ENCODE results near the gene TEF. TPM values are rescaled to one million over a fixed set of nuclear protein-coding genes. Genes with fewer than 3 reads are reported as not detected.
"Not testable (repeated sequence)": the region's sequence is repeated elsewhere in the genome, so short reads cannot be mapped to it uniquely, and the experiment has no call there.

The TEF gene
- total RNA-seq, 1 donor from 2014 or later: 12.5 TPM

GRCh38 chr22:41411021-41411851, 29.5 kb downstream of the TEF start:
- no peaks in the 10 kb centered on the region for H3K36me3 ChIP-seq (ENCODE audit: control insufficient read depth in 3 of 3, insufficient read depth in 3 of 3, low read length in 3 of 3)
- peaks cover 52 to 59% (median 52%) of the 10 kb centered on the region in 3 donors for H3K4me1 ChIP-seq (ENCODE audit: control insufficient read depth in 3 of 3, insufficient read depth in 3 of 3, low read length in 3 of 3)
- peak overlapping the region; percentile 80 for H3K27ac ChIP-seq (ENCODE audit: low read depth, low read length)
- peak overlapping the region; percentile 34 to 70 (median 66) for H3K9ac ChIP-seq (ENCODE audit: low read depth in 1 of 3, low read length in 3 of 3)
- peak overlapping the region in 2 of 3 donors; percentile 29 to 49 for H3K4me3 ChIP-seq (ENCODE audit: low read length in 3 of 3)
- H3K27me3 ChIP-seq (ENCODE audit: control insufficient read depth in 3 of 3, insufficient read depth in 3 of 3, low read length in 3 of 3): no peaks in the 10 kb centered on the region
- no peaks in the 10 kb centered on the region for H3K9me3 ChIP-seq (ENCODE audit: control insufficient read depth in 3 of 3, low read length in 3 of 3)

- peak overlapping the region; percentile 49 to 90 (median 49) for H3K4me3 ChIP-seq (ENCODE audit: low read length in 3 of 3)
- peaks cover 54 to 65% (median 59%) of the 10 kb centered on the region in 3 donors for H3K4me1 ChIP-seq (ENCODE audit: control insufficient read depth in 3 of 3, insufficient read depth in 3 of 3, low read length in 3 of 3)
- H3K27ac ChIP-seq (ENCODE audit: low read depth, low read length): peak overlapping the region; percentile 99
These were observed 33.8 kb downstream of the TEF start for GRCh38 chr22:41415554-41415953.

GRCh38 chr22:41417622-41418390, 36.1 kb downstream of the TEF start:
- H3K9me3 ChIP-seq (ENCODE audit: control insufficient read depth in 3 of 3, low read length in 3 of 3): no peaks in the 10 kb centered on the region
- H3K4me3 ChIP-seq (ENCODE audit: low read length in 3 of 3): peak overlapping the region; percentile 10 to 60 (median 43)
- H3K27me3 ChIP-seq (ENCODE audit: control insufficient read depth in 3 of 3, insufficient read depth in 3 of 3, low read length in 3 of 3): no peaks in the 10 kb centered on the region
- peaks cover 32 to 48% (median 39%) of the 10 kb centered on the region in 3 donors for H3K4me1 ChIP-seq (ENCODE audit: control insufficient read depth in 3 of 3, insufficient read depth in 3 of 3, low read length in 3 of 3)
- peak overlapping the region; percentile 24 to 81 (median 52) for H3K9ac ChIP-seq (ENCODE audit: low read depth in 1 of 3, low read length in 3 of 3)
- peak overlapping the region; percentile 71 for H3K27ac ChIP-seq (ENCODE audit: low read depth, low read length)
- H3K36me3 ChIP-seq (ENCODE audit: control insufficient read depth in 3 of 3, insufficient read depth in 3 of 3, low read length in 3 of 3): peaks cover 0 to 1% (median under 1%) of the 10 kb centered on the region in 3 donors

More at GRCh38 chr22:41415554-41415953, 33.8 kb downstream of the TEF start:
- H3K9ac ChIP-seq (ENCODE audit: low read depth in 1 of 3, low read length in 3 of 3): peak overlapping the region; percentile 48 to 99 (median 57)
- H3K36me3 ChIP-seq (ENCODE audit: control insufficient read depth in 3 of 3, insufficient read depth in 3 of 3, low read length in 3 of 3): no peaks in the 10 kb centered on the region
- no peaks in the 10 kb centered on the region for H3K9me3 ChIP-seq (ENCODE audit: control insufficient read depth in 3 of 3, low read length in 3 of 3)
- no peaks in the 10 kb centered on the region for H3K27me3 ChIP-seq (ENCODE audit: control insufficient read depth in 3 of 3, insufficient read depth in 3 of 3, low read length in 3 of 3)

GRCh38 chr22:41418717-41419116, 37.0 kb downstream of the TEF start:
- peaks cover 0 to 6% (median 2%) of the 10 kb centered on the region in 3 donors for H3K36me3 ChIP-seq (ENCODE audit: control insufficient read depth in 3 of 3, insufficient read depth in 3 of 3, low read length in 3 of 3)
- H3K27me3 ChIP-seq (ENCODE audit: control insufficient read depth in 3 of 3, insufficient read depth in 3 of 3, low read length in 3 of 3): no peaks in the 10 kb centered on the region
- H3K4me1 ChIP-seq (ENCODE audit: control insufficient read depth in 3 of 3, insufficient read depth in 3 of 3, low read length in 3 of 3): peaks cover 31 to 44% (median 36%) of the 10 kb centered on the region in 3 donors
- H3K27ac ChIP-seq (ENCODE audit: low read depth, low read length): peak overlapping the region; percentile 71
- peak overlapping the region; percentile 5 to 81 (median 52) for H3K9ac ChIP-seq (ENCODE audit: low read depth in 1 of 3, low read length in 3 of 3)
- H3K4me3 ChIP-seq (ENCODE audit: low read length in 3 of 3): no peak overlapping the region
- H3K9me3 ChIP-seq (ENCODE audit: control insufficient read depth in 3 of 3, low read length in 3 of 3): no peaks in the 10 kb centered on the region

GRCh38 chr22:41425660-41426365, 44.1 kb downstream of the TEF start:
- peak overlapping the region; percentile 19 for H3K27ac ChIP-seq (ENCODE audit: low read depth, low read length)
- H3K4me1 ChIP-seq (ENCODE audit: control insufficient read depth in 3 of 3, insufficient read depth in 3 of 3, low read length in 3 of 3): peaks cover 14 to 30% (median 22%) of the 10 kb centered on the region in 3 donors
- H3K9me3 ChIP-seq (ENCODE audit: control insufficient read depth in 3 of 3, low read length in 3 of 3): no peaks in the 10 kb centered on the region
- peak overlapping the region in 2 of 3 donors; percentile 20 to 33 for H3K9ac ChIP-seq (ENCODE audit: low read depth in 1 of 3, low read length in 3 of 3)
- no peaks in the 10 kb centered on the region for H3K27me3 ChIP-seq (ENCODE audit: control insufficient read depth in 3 of 3, insufficient read depth in 3 of 3, low read length in 3 of 3)
- H3K36me3 ChIP-seq (ENCODE audit: control insufficient read depth in 3 of 3, insufficient read depth in 3 of 3, low read length in 3 of 3): peaks cover 4 to 26% (median 7%) of the 10 kb centered on the region in 3 donors
- no peak overlapping the region for H3K4me3 ChIP-seq (ENCODE audit: low read length in 3 of 3)

- Histone ChIP-seq H3K27me3 (ENCODE audit: control insufficient read depth in 3 of 3, insufficient read depth in 3 of 3, low read length in 3 of 3) (no peaks in the 10 kb centered on the region), H3K27ac (ENCODE audit: low read depth, low read length) (peak overlapping the region; percentile 50), H3K36me3 (ENCODE audit: control insufficient read depth in 3 of 3, insufficient read depth in 3 of 3, low read length in 3 of 3) (peaks cover 2 to 20% (median 3%) of the 10 kb centered on the region in 3 donors), H3K4me1 (ENCODE audit: control insufficient read depth in 3 of 3, insufficient read depth in 3 of 3, low read length in 3 of 3) (peaks cover 22 to 36% (median 35%) of the 10 kb centered on the region in 3 donors), H3K9ac (ENCODE audit: low read depth in 1 of 3, low read length in 3 of 3) (peak overlapping the region in 2 of 3 donors; percentile 22 to 64), H3K9me3 (ENCODE audit: control insufficient read depth in 3 of 3, low read length in 3 of 3) (no peaks in the 10 kb centered on the region), H3K4me3 (ENCODE audit: low read length in 3 of 3) (peak overlapping the region in 1 of 3 donors; percentile 41)
These were observed 47.6 kb downstream of the TEF start for GRCh38 chr22:41429232-41429950.

- peaks cover 27 to 41% (median 40%) of the 10 kb centered on the region in 3 donors for H3K4me1 ChIP-seq (ENCODE audit: control insufficient read depth in 3 of 3, insufficient read depth in 3 of 3, low read length in 3 of 3)
- H3K27me3 ChIP-seq (ENCODE audit: control insufficient read depth in 3 of 3, insufficient read depth in 3 of 3, low read length in 3 of 3): no peaks in the 10 kb centered on the region
- peak overlapping the region in 1 of 3 donors; percentile 64 for H3K9ac ChIP-seq (ENCODE audit: low read depth in 1 of 3, low read length in 3 of 3)
- H3K4me3 ChIP-seq (ENCODE audit: low read length in 3 of 3): no peak overlapping the region
- H3K36me3 ChIP-seq (ENCODE audit: control insufficient read depth in 3 of 3, insufficient read depth in 3 of 3, low read length in 3 of 3): peaks cover 5 to 22% (median 7%) of the 10 kb centered on the region in 3 donors
- H3K27ac ChIP-seq (ENCODE audit: low read depth, low read length): peak overlapping the region; percentile 50
- no peaks in the 10 kb centered on the region for H3K9me3 ChIP-seq (ENCODE audit: control insufficient read depth in 3 of 3, low read length in 3 of 3)
These were observed 48.2 kb downstream of the TEF start for GRCh38 chr22:41429951-41430332.

- H3K9ac ChIP-seq (ENCODE audit: low read depth in 1 of 3, low read length in 3 of 3): no peak overlapping the region
- H3K4me3 ChIP-seq (ENCODE audit: low read length in 3 of 3): no peak overlapping the region
- H3K27ac ChIP-seq (ENCODE audit: low read depth, low read length): no peak overlapping the region
- peaks cover 40 to 53% (median 47%) of the 10 kb centered on the region in 3 donors for H3K4me1 ChIP-seq (ENCODE audit: control insufficient read depth in 3 of 3, insufficient read depth in 3 of 3, low read length in 3 of 3)
- H3K9me3 ChIP-seq (ENCODE audit: control insufficient read depth in 3 of 3, low read length in 3 of 3): no peaks in the 10 kb centered on the region
- H3K36me3 ChIP-seq (ENCODE audit: control insufficient read depth in 3 of 3, insufficient read depth in 3 of 3, low read length in 3 of 3): peaks cover 22 to 31% (median 24%) of the 10 kb centered on the region in 3 donors
- no peaks in the 10 kb centered on the region for H3K27me3 ChIP-seq (ENCODE audit: control insufficient read depth in 3 of 3, insufficient read depth in 3 of 3, low read length in 3 of 3)
These were observed 49.9 kb downstream of the TEF start for GRCh38 chr22:41431656-41432055.

GRCh38 chr22:41433480-41433879, 51.7 kb downstream of the TEF start:
- peaks cover 54 to 63% (median 60%) of the 10 kb centered on the region in 3 donors for H3K4me1 ChIP-seq (ENCODE audit: control insufficient read depth in 3 of 3, insufficient read depth in 3 of 3, low read length in 3 of 3)
- H3K27me3 ChIP-seq (ENCODE audit: control insufficient read depth in 3 of 3, insufficient read depth in 3 of 3, low read length in 3 of 3); H3K9me3 ChIP-seq (ENCODE audit: control insufficient read depth in 3 of 3, low read length in 3 of 3); H3K9ac ChIP-seq (ENCODE audit: low read depth in 1 of 3, low read length in 3 of 3); H3K4me3 ChIP-seq (ENCODE audit: low read length in 3 of 3): not testable (repeated sequence)
- peak overlapping the region; percentile 40 for H3K27ac ChIP-seq (ENCODE audit: low read depth, low read length)
- H3K36me3 ChIP-seq (ENCODE audit: control insufficient read depth in 3 of 3, insufficient read depth in 3 of 3, low read length in 3 of 3): peaks cover 29 to 39% (median 33%) of the 10 kb centered on the region in 3 donors
